H1 (cell line): ENCODE measurements around the gene KATNAL1.
"Not testable (repeated sequence)": the region's sequence is repeated elsewhere in the genome, so short reads cannot be mapped to it uniquely, and the experiment has no call there.

ENCODE experiments used
- ATF3 ChIP-seq: IDR thresholded peaks from 2 replicates; pipeline ENCODE4 v1.6.1; 2011; ENCODE audit warnings: low read depth, mild to moderate bottlenecking, low read length; ENCODE audit not compliant: insufficient read depth
- BCL11A ChIP-seq, 2 experiments: IDR thresholded peaks; one replicate each; pipeline ENCODE4 v1.6.1; 2011; ENCODE audit warnings: low read depth in 2 of 2, low read length in 2 of 2, mild to moderate bottlenecking in 2 of 2
- CHD2 ChIP-seq: IDR thresholded peaks from 2 replicates; pipeline ENCODE4 v1.6.1; 2012; ENCODE audit warnings: low read length, improper control_type of control experiment
- EZH2 ChIP-seq: fragments of 200-600 bp; sonication (generic); IDR thresholded peaks from 2 replicates; pipeline ENCODE4 v1.7.1; 2012; ENCODE audit warnings: low read depth, mild to moderate bottlenecking, moderate library complexity, low read length, inconsistent platforms; ENCODE audit not compliant: severe bottlenecking
- GABPA ChIP-seq: IDR thresholded peaks from 2 replicates; pipeline ENCODE4 v1.6.1; 2011; ENCODE audit warnings: mild to moderate bottlenecking, low read length, moderate library complexity, borderline replicate concordance; ENCODE audit not compliant: insufficient read depth
- JUND ChIP-seq: IDR thresholded peaks from 2 replicates; pipeline ENCODE4 v1.6.1; 2011; ENCODE audit warnings: mild to moderate bottlenecking, improper control_type of control experiment, low read length
- MAFK ChIP-seq: IDR thresholded peaks from 2 replicates; pipeline ENCODE4 v1.6.1; 2012; ENCODE audit warnings: low read depth, mild to moderate bottlenecking, improper control_type of control experiment, low read length
- MAX ChIP-seq: IDR thresholded peaks from 2 replicates; pipeline ENCODE4 v1.6.1; 2012; ENCODE audit warnings: inconsistent platforms
- POLR2AphosphoS5 ChIP-seq: IDR thresholded peaks from 2 replicates; pipeline ENCODE4 v1.6.1; 2011; ENCODE audit warnings: low read depth, low read length
- TAF1 ChIP-seq: IDR thresholded peaks from 2 replicates; pipeline ENCODE4 v1.6.1; 2011; ENCODE audit warnings: mild to moderate bottlenecking, low read depth, low read length
- TEAD4 ChIP-seq: IDR thresholded peaks from 2 replicates; pipeline ENCODE4 v1.6.1; 2012; ENCODE audit warnings: low read depth, low read length, inconsistent platforms, mixed read lengths
- YY1 ChIP-seq: IDR thresholded peaks from 2 replicates; pipeline ENCODE4 v1.6.1; 2011; ENCODE audit warnings: low read depth, mild to moderate bottlenecking, low read length
- ZNF274 ChIP-seq: IDR thresholded peaks from 2 replicates; pipeline ENCODE4 v1.7.0; 2012; ENCODE audit warnings: low read length, borderline replicate concordance; ENCODE audit errors: extremely low read depth
- TF ChIP-seq, protein P1 (sequence below), 3 experiments: IDR thresholded peaks; 1 replicate in 2 of 3; 2 replicates in 1 of 3; pipeline versions ENCODE4 v1.5.1 to v1.6.1; 2011; ENCODE audit warnings: low read length in 3 of 3, mild to moderate bottlenecking in 3 of 3, inconsistent platforms in 2 of 3, low read depth in 1 of 3, moderate library complexity in 1 of 3; ENCODE audit not compliant: insufficient read depth in 1 of 3; ENCODE audit errors: control extremely low read depth in 1 of 3

- TF ChIP-seq ATF3; GABPA; BCL11A (IDR thresholded peaks at IDR 0.05; ENCODE audit: low read depth in 2 of 2, low read length in 2 of 2); YY1; MAX; EZH2; TEAD4; ZNF274; CHD2; TAF1; MAFK; JUND; POLR2AphosphoS5: not testable (repeated sequence)
- TF ChIP-seq, protein P1, sequence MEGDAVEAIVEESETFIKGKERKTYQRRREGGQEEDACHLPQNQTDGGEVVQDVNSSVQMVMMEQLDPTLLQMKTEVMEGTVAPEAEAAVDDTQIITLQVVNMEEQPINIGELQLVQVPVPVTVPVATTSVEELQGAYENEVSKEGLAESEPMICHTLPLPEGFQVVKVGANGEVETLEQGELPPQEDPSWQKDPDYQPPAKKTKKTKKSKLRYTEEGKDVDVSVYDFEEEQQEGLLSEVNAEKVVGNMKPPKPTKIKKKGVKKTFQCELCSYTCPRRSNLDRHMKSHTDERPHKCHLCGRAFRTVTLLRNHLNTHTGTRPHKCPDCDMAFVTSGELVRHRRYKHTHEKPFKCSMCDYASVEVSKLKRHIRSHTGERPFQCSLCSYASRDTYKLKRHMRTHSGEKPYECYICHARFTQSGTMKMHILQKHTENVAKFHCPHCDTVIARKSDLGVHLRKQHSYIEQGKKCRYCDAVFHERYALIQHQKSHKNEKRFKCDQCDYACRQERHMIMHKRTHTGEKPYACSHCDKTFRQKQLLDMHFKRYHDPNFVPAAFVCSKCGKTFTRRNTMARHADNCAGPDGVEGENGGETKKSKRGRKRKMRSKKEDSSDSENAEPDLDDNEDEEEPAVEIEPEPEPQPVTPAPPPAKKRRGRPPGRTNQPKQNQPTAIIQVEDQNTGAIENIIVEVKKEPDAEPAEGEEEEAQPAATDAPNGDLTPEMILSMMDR (IDR thresholded peaks at IDR 0.05; ENCODE audit: control extremely low read depth in 1 of 3, insufficient read depth in 1 of 3, low read depth in 1 of 3, low read length in 3 of 3), result not testable (repeated sequence)
These were observed 21.3 kb downstream of the KATNAL1 start for GRCh38 chr13:30286059-30286458.
